Measurements from ENCODE around the gene FIS1.

- TF ChIP-seq CTCF (IDR thresholded peaks at IDR 0.05) (no peak), POLR2A (IDR thresholded peaks at IDR 0.05) (no peak), EP300 (IDR thresholded peaks at IDR 0.05) (no peak)
Measured at GRCh38 chr7:101220295-101220694, 24.6 kb downstream of the FIS1 start.
